SK-N-SH (cell line): ENCODE results near the gene FAM163A. TPM values are rescaled to one million over a fixed set of nuclear protein-coding genes. Genes with fewer than 3 reads are reported as not detected.

ENCODE experiments used
- CTCF ChIA-PET: fragments of 300-600, 350-600 bp; formaldehyde crosslinking; extraction: SDS; loops from one replicate; lab custom pipeline; 2021; lab: Yijun Ruan, JAX
- POLR2A ChIA-PET: fragments of 350-600 bp; sonication (Branson Sonifier 250); formaldehyde crosslinking; extraction: SDS; loops from one replicate; lab custom pipeline; 2020; ENCODE audit warnings: antibody characterized with exemption, inconsistent platforms; lab: Yijun Ruan, JAX
- DNase-seq: peaks from one replicate; pipeline ENCODE4 v3.0.0; 2012
- H2AFZ ChIP-seq: fragments of 200-600 bp; sonication (generic); 2 replicates; pipeline ENCODE4 v1.8.1; 2016; ENCODE audit warnings: antibody characterized with exemption, mild to moderate bottlenecking, low read depth
- H3F3A ChIP-seq: fragments of 200-600 bp; sonication (generic); replicated peaks from 2 replicates; pipeline ENCODE3; 2016; ENCODE audit warnings: antibody characterized with exemption, mild to moderate bottlenecking; ENCODE audit not compliant: insufficient read depth
- H3K27ac ChIP-seq, 2 experiments: fragments of 200-500 bp in 1 of 2; fragments of 200-600 bp in 1 of 2; sonication (Bioruptor generic) in 1 of 2; sonication (generic), shearing (Covaris generic) in 1 of 2; 2 replicates each; pipeline versions ENCODE4 v1.5.1 to v1.6.1; 2014 to 2016; ENCODE audit warnings: low read depth in 2 of 2, inconsistent platforms in 1 of 2, low read length in 1 of 2, mild to moderate bottlenecking in 1 of 2, mixed read lengths in 1 of 2
- H3K27me3 ChIP-seq: fragments of 200-600 bp; sonication (generic), shearing (Covaris generic); 2 replicates; pipeline ENCODE4 v1.6.1; 2016; ENCODE audit warnings: mixed run types; ENCODE audit not compliant: insufficient read depth
- H3K36me3 ChIP-seq, 2 experiments: fragments of 200-500 bp in 1 of 2; fragments of 200-600 bp in 1 of 2; sonication (Bioruptor generic) in 1 of 2; sonication (generic) in 1 of 2; replicated peaks in 1 of 2; 2 replicates each; pipeline versions ENCODE3 to v1.5.1; 2014 to 2016; ENCODE audit warnings: low read length in 1 of 2, mild to moderate bottlenecking in 1 of 2; ENCODE audit not compliant: insufficient read depth in 2 of 2, control insufficient read depth in 1 of 2
- H3K4me1 ChIP-seq, 2 experiments: fragments of 200-500 bp in 1 of 2; fragments of 200-600 bp in 1 of 2; sonication (Bioruptor generic) in 1 of 2; sonication (generic), shearing (Covaris generic) in 1 of 2; 2 replicates each; pipeline versions ENCODE4 v1.5.1 to v1.6.1; 2014 to 2016; ENCODE audit warnings: low read depth in 1 of 2, low read length in 1 of 2, mixed run types in 1 of 2; ENCODE audit not compliant: insufficient read depth in 2 of 2, control insufficient read depth in 1 of 2
- H3K4me2 ChIP-seq: fragments of 200-600 bp; sonication (generic), shearing (Covaris generic); 2 replicates; pipeline ENCODE4 v1.6.1; 2017; ENCODE audit warnings: mixed run types
- H3K4me3 ChIP-seq, 2 experiments: fragments of 200-500 bp in 1 of 2; fragments of 200-600 bp in 1 of 2; sonication (Bioruptor generic) in 1 of 2; sonication (generic), shearing (Covaris generic) in 1 of 2; 2 replicates each; pipeline versions ENCODE4 v1.5.1 to v1.8.1; 2014 to 2016; ENCODE audit warnings: low read depth in 2 of 2, inconsistent platforms in 1 of 2, low read length in 1 of 2, mild to moderate bottlenecking in 1 of 2, mixed read lengths in 1 of 2, moderate library complexity in 1 of 2
- H3K79me2 ChIP-seq: fragments of 200-600 bp; sonication (generic); 2 replicates; pipeline ENCODE4 v1.8.1; 2017; ENCODE audit warnings: mild to moderate bottlenecking; ENCODE audit not compliant: insufficient read depth
- H3K9ac ChIP-seq: fragments of 200-600 bp; sonication (generic); 2 replicates; pipeline ENCODE4 v1.6.1; 2017; ENCODE audit warnings: mixed run types
- H3K9me2 ChIP-seq: fragments of 200-600 bp; sonication (generic); 2 replicates; pipeline ENCODE4 v1.6.1; 2017; ENCODE audit warnings: mixed run types
- H3K9me3 ChIP-seq: fragments of 200-600 bp; sonication (generic); 2 replicates; pipeline ENCODE4 v1.6.1; 2017; ENCODE audit warnings: mixed run types, mild to moderate bottlenecking, moderate library complexity
- H4K20me1 ChIP-seq: fragments of 200-600 bp; sonication (generic); 2 replicates; pipeline ENCODE4 v1.6.1; 2017; ENCODE audit warnings: mild to moderate bottlenecking, mixed run types; ENCODE audit not compliant: insufficient read depth
- CHD2 ChIP-seq: fragments of 150-350 bp; IDR thresholded peaks from 2 replicates; pipeline ENCODE4 v1.6.1; 2018; ENCODE audit warnings: low read length; ENCODE audit not compliant: partially characterized antibody
- EP300 ChIP-seq, 2 experiments: IDR thresholded peaks; 2 replicates each; pipeline versions ENCODE4 v1.4.0 to v1.6.1; 2012; ENCODE audit warnings: borderline replicate concordance in 1 of 2, low read depth in 1 of 2, low read length in 1 of 2
- EZH2phosphoT487 ChIP-seq: fragments of 200-600 bp; sonication (generic); IDR thresholded peaks from 2 replicates; pipeline ENCODE4 v1.6.1; 2017; ENCODE audit warnings: low read depth, mixed run types, mild to moderate bottlenecking, antibody characterized with exemption, moderate library complexity, borderline replicate concordance
- FOXM1 ChIP-seq: IDR thresholded peaks from 2 replicates; pipeline ENCODE4 v1.4.0; 2012; ENCODE audit warnings: low read depth, mild to moderate bottlenecking
- GATA2 ChIP-seq: sonication (generic); formaldehyde crosslinking; IDR thresholded peaks from 2 replicates; pipeline ENCODE4 v1.5.0; 2020; ENCODE audit warnings: mild to moderate bottlenecking, missing genetic modification reagents
- JUND ChIP-seq: IDR thresholded peaks from 2 replicates; pipeline ENCODE4 v1.4.0; 2012
- MEF2A ChIP-seq: IDR thresholded peaks from 2 replicates; pipeline ENCODE4 v1.4.0; 2012; ENCODE audit warnings: low read depth, borderline replicate concordance
- MXI1 ChIP-seq: IDR thresholded peaks from 2 replicates; pipeline ENCODE4 v1.6.1; 2012; ENCODE audit warnings: mild to moderate bottlenecking, low read depth, low read length, improper control_type of control experiment
- RAD21 ChIP-seq: IDR thresholded peaks from 2 replicates; pipeline ENCODE4 v1.6.1; 2012; ENCODE audit warnings: mild to moderate bottlenecking, low read length
- RCOR1 ChIP-seq: fragments of 150-350 bp; IDR thresholded peaks from 2 replicates; pipeline ENCODE4 v1.6.1; 2017; ENCODE audit warnings: antibody characterized with exemption, low read length
- RFX5 ChIP-seq: IDR thresholded peaks from 2 replicates; pipeline ENCODE4 v1.6.1; 2012; ENCODE audit warnings: mild to moderate bottlenecking, improper control_type of control experiment, low read length
- RXRA ChIP-seq: IDR thresholded peaks from 2 replicates; pipeline ENCODE4 v1.4.0; 2012; ENCODE audit warnings: low read depth, mild to moderate bottlenecking, borderline replicate concordance
- SMC3 ChIP-seq: IDR thresholded peaks from 2 replicates; pipeline ENCODE4 v1.6.1; 2012; ENCODE audit warnings: low read depth, low read length, improper control_type of control experiment
- TCF12 ChIP-seq: IDR thresholded peaks from 2 replicates; pipeline ENCODE4 v1.4.0; 2012
- WGBS: methylation state at CpG from one replicate; pipeline ENCODE4 v1.1.6; 2017; ENCODE audit warnings: low lambda C conversion rate; 5-methylcytosine and 5-hydroxymethylcytosine counted together
- polyA plus RNA-seq, 3 experiments: library from polyadenylated mRNA; depleted of rRNA; stranded (reverse); fragments of >200 nt; gene quantifications; 2 replicates each; pipeline ENCODE4 v1.2.3, GENCODE V29; 2012
- TF ChIP-seq, protein P1 (sequence below): IDR thresholded peaks from 2 replicates; pipeline ENCODE4 v1.6.1; 2012; ENCODE audit warnings: mild to moderate bottlenecking, low read depth, low read length, moderate library complexity
- TF ChIP-seq, protein P2 (sequence below): IDR thresholded peaks from 2 replicates; pipeline ENCODE4; 2012

The FAM163A gene
- polyA plus RNA-seq, 1 of the 3 experiments (the other 2 are of a cell fraction): 0.43 TPM

DNA sequence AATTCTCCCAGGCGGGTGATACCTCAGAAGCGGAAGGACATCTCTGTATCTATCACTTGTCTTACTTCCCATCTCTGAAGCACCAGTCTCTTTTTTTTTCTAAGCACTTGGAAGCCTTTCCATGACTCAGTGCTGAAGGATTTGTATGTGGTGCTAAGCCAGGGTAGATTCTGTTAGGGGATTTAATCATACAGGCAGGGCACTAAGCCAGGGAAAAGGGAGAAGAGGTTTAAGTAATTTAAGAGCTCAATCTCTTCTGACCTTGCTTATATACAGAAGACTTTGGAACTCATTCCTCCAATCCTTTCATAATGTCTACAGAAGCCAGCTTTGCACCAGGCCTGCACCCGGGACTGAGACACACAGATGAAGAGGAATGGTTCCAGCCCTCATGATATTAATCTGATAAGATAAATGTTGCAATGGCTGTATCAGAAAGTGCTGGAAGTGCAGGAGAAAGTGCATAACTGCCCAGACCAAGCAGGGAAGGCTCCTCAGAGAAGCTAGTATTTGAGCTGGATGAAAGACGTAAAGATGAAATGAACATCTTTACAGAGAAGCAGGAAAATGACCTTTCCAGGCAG lies 11.0 kb downstream of the FAM163A start (continued):
- TF ChIP-seq, protein P1, sequence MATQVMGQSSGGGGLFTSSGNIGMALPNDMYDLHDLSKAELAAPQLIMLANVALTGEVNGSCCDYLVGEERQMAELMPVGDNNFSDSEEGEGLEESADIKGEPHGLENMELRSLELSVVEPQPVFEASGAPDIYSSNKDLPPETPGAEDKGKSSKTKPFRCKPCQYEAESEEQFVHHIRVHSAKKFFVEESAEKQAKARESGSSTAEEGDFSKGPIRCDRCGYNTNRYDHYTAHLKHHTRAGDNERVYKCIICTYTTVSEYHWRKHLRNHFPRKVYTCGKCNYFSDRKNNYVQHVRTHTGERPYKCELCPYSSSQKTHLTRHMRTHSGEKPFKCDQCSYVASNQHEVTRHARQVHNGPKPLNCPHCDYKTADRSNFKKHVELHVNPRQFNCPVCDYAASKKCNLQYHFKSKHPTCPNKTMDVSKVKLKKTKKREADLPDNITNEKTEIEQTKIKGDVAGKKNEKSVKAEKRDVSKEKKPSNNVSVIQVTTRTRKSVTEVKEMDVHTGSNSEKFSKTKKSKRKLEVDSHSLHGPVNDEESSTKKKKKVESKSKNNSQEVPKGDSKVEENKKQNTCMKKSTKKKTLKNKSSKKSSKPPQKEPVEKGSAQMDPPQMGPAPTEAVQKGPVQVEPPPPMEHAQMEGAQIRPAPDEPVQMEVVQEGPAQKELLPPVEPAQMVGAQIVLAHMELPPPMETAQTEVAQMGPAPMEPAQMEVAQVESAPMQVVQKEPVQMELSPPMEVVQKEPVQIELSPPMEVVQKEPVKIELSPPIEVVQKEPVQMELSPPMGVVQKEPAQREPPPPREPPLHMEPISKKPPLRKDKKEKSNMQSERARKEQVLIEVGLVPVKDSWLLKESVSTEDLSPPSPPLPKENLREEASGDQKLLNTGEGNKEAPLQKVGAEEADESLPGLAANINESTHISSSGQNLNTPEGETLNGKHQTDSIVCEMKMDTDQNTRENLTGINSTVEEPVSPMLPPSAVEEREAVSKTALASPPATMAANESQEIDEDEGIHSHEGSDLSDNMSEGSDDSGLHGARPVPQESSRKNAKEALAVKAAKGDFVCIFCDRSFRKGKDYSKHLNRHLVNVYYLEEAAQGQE: no peak
- TF ChIP-seq RFX5: no peak
- no peak for TF ChIP-seq RXRA
- no peak for TF ChIP-seq JUND
- TF ChIP-seq GATA2 (CRISPR knock-in tag): peak; percentile 78
- TF ChIP-seq RAD21: no peak
- TF ChIP-seq MXI1: no peak
- no peak for TF ChIP-seq FOXM1
- peak; percentile 45 for TF ChIP-seq CHD2

DNA sequence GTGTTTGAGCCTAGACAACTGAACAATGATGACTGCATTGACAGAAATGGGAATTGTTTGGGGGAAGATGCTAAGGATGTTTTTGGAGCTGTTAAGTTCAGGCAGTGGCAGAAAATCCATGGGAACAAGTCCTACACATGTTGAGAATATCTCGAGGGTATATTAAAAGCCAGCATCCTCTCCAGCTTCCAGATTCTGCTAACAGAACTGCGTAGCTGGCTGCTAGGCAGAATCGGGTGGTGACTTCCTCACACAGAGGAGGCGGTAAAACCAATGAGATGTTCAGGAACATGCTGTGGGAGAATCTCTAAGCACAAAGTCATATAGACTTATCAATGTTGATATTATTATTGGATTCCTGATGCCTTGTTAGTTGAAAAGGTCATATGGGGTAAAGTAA lies 14.8 kb downstream of the FAM163A start:
- TF ChIP-seq TCF12: no peak
- TF ChIP-seq MEF2A: no peak
- no peak for TF ChIP-seq EP300 (IDR thresholded peaks at IDR 0.05; ENCODE audit: borderline replicate concordance in 1 of 2, low read depth in 1 of 2, low read length in 1 of 2)
- TF ChIP-seq, protein P2, sequence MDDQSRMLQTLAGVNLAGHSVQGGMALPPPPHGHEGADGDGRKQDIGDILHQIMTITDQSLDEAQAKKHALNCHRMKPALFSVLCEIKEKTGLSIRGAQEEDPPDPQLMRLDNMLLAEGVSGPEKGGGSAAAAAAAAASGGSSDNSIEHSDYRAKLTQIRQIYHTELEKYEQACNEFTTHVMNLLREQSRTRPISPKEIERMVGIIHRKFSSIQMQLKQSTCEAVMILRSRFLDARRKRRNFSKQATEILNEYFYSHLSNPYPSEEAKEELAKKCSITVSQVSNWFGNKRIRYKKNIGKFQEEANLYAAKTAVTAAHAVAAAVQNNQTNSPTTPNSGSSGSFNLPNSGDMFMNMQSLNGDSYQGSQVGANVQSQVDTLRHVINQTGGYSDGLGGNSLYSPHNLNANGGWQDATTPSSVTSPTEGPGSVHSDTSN: no peak
- TF ChIP-seq RCOR1: no peak
- no peak for TF ChIP-seq EZH2phosphoT487
- TF ChIP-seq CHD2: no peak
- TF ChIP-seq SMC3: no peak
- no peak for TF ChIP-seq JUND
- no peak overlapping the region for H2AFZ ChIP-seq
- H3K27ac ChIP-seq: peak overlapping the region in 1 of 2 experiments; percentile 13; a peak in 1 of 4 replicates
- H3K79me2 ChIP-seq: no peaks in the 10 kb centered on the region
- no peaks in the 10 kb centered on the region for H4K20me1 ChIP-seq
- H3K9me2 ChIP-seq: no peaks in the 10 kb centered on the region
- no peaks in the 10 kb centered on the region for H3F3A ChIP-seq
- no peaks in the 10 kb centered on the region for H3K9me3 ChIP-seq
- no peaks in the 10 kb centered on the region for H3K27me3 ChIP-seq
- POLR2A ChIA-PET: interaction anchor here (0.6 to 2.2 kb wide), 4 partner anchors 9 to 37 kb away, joined by 3 to 9 read pairs (median 3); no protein-coding TSS in a partner anchor
- 68% methylated on average over 4 of the region's 4 CpGs for WGBS
- CTCF ChIA-PET: interaction anchor here (0.7 to 3.7 kb wide), 9 partner anchors 10 to 57 kb away, joined by 3 to 18 read pairs (median 3); no protein-coding TSS in a partner anchor
- no peak overlapping the region for H3K4me2 ChIP-seq
- H3K36me3 ChIP-seq: no peaks in the 10 kb centered on the region
- no peak overlapping the region for H3K4me3 ChIP-seq
- no peak for DNase-seq
- H3K9ac ChIP-seq: no peak overlapping the region
- H3K4me1 ChIP-seq: peaks cover 0 to 71% of the 10 kb centered on the region in 2 experiments; a peak in 2 of 4 replicates
